ENCODE results near the gene ASIC3.
A peak's percentile ranks its signal among the peaks of the same experiment; 100 is the strongest.

The ASIC3 gene

DNA sequence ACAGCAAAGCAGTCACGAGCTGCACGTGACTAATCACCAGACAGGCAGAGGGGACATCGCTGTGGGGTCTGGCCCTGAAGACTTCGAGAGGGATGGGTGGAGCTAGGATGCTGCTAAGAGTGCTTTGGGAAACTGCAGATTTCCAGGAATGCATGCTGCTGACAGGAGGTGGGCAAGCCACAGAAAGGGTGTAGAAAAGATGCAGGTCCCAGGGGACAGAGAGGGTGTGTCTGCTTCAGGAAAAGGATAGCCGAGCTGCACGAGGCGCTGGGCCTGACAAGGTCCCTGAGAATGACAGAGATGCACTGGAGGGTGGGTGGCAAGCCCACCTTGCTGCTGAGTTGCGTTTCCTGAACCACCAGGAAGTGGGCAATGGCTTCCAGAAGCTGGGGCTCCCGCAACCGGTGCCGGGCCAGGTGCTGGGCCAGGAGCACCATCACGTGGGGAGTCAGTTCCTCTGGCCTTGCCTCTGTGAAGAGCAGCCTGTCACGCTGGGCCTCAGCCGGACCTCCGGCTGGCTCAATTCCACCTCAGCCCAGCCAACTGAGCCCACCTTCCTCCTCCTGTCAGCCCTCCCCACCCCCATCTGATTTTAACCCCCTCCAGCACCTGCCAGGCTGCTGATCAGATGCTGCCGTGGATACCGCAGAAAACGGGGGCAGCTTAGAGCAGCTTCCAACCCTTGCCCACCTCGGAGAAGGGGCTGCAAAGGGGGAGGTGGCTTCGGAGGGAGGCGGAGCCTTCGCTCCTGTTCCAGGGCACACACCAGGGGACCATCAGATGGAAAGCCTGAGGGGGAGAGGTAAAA is 30.1 kb downstream of the ASIC3 start:
- Histone ChIP-seq H3K27me3 (ENCODE audit: control insufficient read depth, insufficient read depth, low read length) (no peaks in the 10 kb centered on the region), H3K4me3 (ENCODE audit: low read length) (no peak overlapping the region), H3K4me1 (ENCODE audit: control insufficient read depth, insufficient read depth, low read length) (peaks cover 32% of the 10 kb centered on the region), H3K9me3 (replicated peaks; ENCODE audit: low read length) (no peaks in the 10 kb centered on the region), H3K36me3 (ENCODE audit: insufficient read depth, low read length) (peaks cover 44% of the 10 kb centered on the region), H3K4me2 (ENCODE audit: low read length) (peak overlapping the region; percentile 79), H3K9ac (ENCODE audit: low read depth, low read length) (no peak overlapping the region)

GRCh38 chr7:151079199-151079910 is 31.0 kb downstream of the ASIC3 start:
- H3K4me2 ChIP-seq (ENCODE audit: low read length), result peak overlapping the region; percentile 79
- peak overlapping the region; percentile 81 for H3K4me3 ChIP-seq (ENCODE audit: low read length)
- H3K36me3 ChIP-seq (ENCODE audit: insufficient read depth, low read length), result peaks cover 35% of the 10 kb centered on the region
- H3K9me3 ChIP-seq (replicated peaks; ENCODE audit: low read length), result no peaks in the 10 kb centered on the region
- peaks cover 36% of the 10 kb centered on the region for H3K4me1 ChIP-seq (ENCODE audit: control insufficient read depth, insufficient read depth, low read length)
- no peaks in the 10 kb centered on the region for H3K27me3 ChIP-seq (ENCODE audit: control insufficient read depth, insufficient read depth, low read length)
- peak overlapping the region; percentile 99 for H3K9ac ChIP-seq (ENCODE audit: low read depth, low read length)

GRCh38 chr7:151080067-151080521 is 31.8 kb downstream of the ASIC3 start:
- Histone ChIP-seq H3K36me3 (ENCODE audit: insufficient read depth, low read length) (peaks cover 27% of the 10 kb centered on the region), H3K4me2 (ENCODE audit: low read length) (peak overlapping the region; percentile 79), H3K4me1 (ENCODE audit: control insufficient read depth, insufficient read depth, low read length) (peaks cover 36% of the 10 kb centered on the region), H3K9me3 (replicated peaks; ENCODE audit: low read length) (no peaks in the 10 kb centered on the region), H3K4me3 (ENCODE audit: low read length) (peak overlapping the region; percentile 81), H3K9ac (ENCODE audit: low read depth, low read length) (peak overlapping the region; percentile 99), H3K27me3 (ENCODE audit: control insufficient read depth, insufficient read depth, low read length) (no peaks in the 10 kb centered on the region)

GRCh38 chr7:151080522-151081169 is 32.3 kb downstream of the ASIC3 start, which contains the start of gene FASTK:
Gene FASTK, minus strand, starts transcription at chr7:151080809. Its CDS starts 43 bp downstream, at chr7:151080766.
- H3K4me1 ChIP-seq (ENCODE audit: control insufficient read depth, insufficient read depth, low read length), result peaks cover 42% of the 10 kb centered on the region
- H3K27me3 ChIP-seq (ENCODE audit: control insufficient read depth, insufficient read depth, low read length), result no peaks in the 10 kb centered on the region
- peak within 1 kb of the TSS; percentile 99 for H3K9ac ChIP-seq (ENCODE audit: low read depth, low read length)
- H3K9me3 ChIP-seq (replicated peaks; ENCODE audit: low read length), result no peaks in the 10 kb centered on the region
- H3K36me3 ChIP-seq (ENCODE audit: insufficient read depth, low read length), result peaks cover 22% of the 10 kb centered on the region
- peak within 1 kb of the TSS; percentile 99 for H3K4me2 ChIP-seq (ENCODE audit: low read length)
- H3K4me3 ChIP-seq (ENCODE audit: low read length), result peak within 1 kb of the TSS; percentile 81

GRCh38 chr7:151081170-151082101 is 33.1 kb downstream of the ASIC3 start:
- peaks cover 45% of the 10 kb centered on the region for H3K4me1 ChIP-seq (ENCODE audit: control insufficient read depth, insufficient read depth, low read length)

DNA sequence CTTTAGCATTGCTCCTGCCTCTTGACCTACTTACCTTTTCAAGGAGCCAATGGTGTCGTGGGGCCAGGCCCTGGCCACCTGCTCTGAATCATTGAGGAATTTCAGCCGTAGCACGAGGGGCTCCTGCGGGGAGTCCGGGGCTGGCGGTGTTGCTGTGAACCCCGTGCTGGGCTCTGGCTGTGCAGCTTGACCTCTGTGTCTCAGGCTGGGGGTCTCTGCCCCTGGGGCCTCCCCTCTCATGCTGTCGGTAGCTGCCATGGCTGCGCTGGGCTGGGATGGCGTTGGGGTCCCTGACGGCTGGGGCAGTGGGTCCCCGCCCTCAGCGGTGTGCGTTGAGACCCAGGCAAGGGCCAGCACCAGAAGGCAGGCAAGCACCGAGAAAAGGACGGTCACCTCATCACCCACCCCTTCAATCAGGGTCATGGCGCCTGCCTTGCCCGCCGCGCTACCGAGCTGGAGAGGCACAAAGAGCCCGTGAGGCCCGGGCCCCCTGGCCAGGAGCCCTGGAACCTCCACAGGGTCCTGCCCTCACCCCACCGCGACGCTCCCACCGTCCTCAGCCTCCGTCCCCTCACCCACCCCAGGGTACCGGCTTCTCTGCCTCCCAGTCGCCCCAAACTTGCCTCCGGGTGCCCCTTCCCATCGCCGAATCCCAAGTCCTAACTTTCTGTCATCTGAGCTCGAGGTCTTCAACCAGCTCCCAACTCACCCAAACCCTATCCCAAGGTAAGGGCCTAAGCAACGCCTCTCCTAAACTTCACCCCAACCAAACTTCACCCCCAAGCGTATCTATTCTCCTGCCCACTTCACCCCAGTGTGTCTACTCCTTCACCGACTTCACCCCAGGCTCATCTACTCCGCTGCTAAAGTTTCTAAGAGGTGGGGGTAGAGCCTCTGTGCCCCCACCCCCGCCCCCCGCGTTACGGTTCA is 34.1 kb downstream of the ASIC3 start:
- H3K9me3 ChIP-seq (replicated peaks; ENCODE audit: low read length), result no peaks in the 10 kb centered on the region
- H3K4me1 ChIP-seq (ENCODE audit: control insufficient read depth, insufficient read depth, low read length), result peaks cover 45% of the 10 kb centered on the region

More at GRCh38 chr7:151081170-151082101, 33.1 kb downstream of the ASIC3 start:
- no peaks in the 10 kb centered on the region for H3K9me3 ChIP-seq (replicated peaks; ENCODE audit: low read length)
- H3K9ac ChIP-seq (ENCODE audit: low read depth, low read length), result peak overlapping the region; percentile 99
- peak overlapping the region; percentile 99 for H3K4me2 ChIP-seq (ENCODE audit: low read length)
- H3K27me3 ChIP-seq (ENCODE audit: control insufficient read depth, insufficient read depth, low read length), result no peaks in the 10 kb centered on the region
- peaks cover 14% of the 10 kb centered on the region for H3K36me3 ChIP-seq (ENCODE audit: insufficient read depth, low read length)
- H3K4me3 ChIP-seq (ENCODE audit: low read length), result peak overlapping the region; percentile 81

GRCh38 chr7:151083071-151083823 is 34.9 kb downstream of the ASIC3 start, which contains the start of gene TMUB1:
Gene TMUB1, minus strand, starts transcription at chr7:151083493. Its CDS starts 930 bp downstream, at chr7:151082563.
- peaks cover 4% of the 10 kb centered on the region for H3K36me3 ChIP-seq (ENCODE audit: insufficient read depth, low read length)
- H3K4me2 ChIP-seq (ENCODE audit: low read length), result peak within 1 kb of the TSS; percentile 99
- peak within 1 kb of the TSS; percentile 99 for H3K9ac ChIP-seq (ENCODE audit: low read depth, low read length)
- peak within 1 kb of the TSS; percentile 81 for H3K4me3 ChIP-seq (ENCODE audit: low read length)
- H3K4me1 ChIP-seq (ENCODE audit: control insufficient read depth, insufficient read depth, low read length), result peaks cover 51% of the 10 kb centered on the region
- H3K27me3 ChIP-seq (ENCODE audit: control insufficient read depth, insufficient read depth, low read length), result no peaks in the 10 kb centered on the region
- H3K9me3 ChIP-seq (replicated peaks; ENCODE audit: low read length), result no peaks in the 10 kb centered on the region

More for the DNA sequence above, 34.1 kb downstream of the ASIC3 start:
- H3K27me3 ChIP-seq (ENCODE audit: control insufficient read depth, insufficient read depth, low read length), result no peaks in the 10 kb centered on the region
- peaks cover 6% of the 10 kb centered on the region for H3K36me3 ChIP-seq (ENCODE audit: insufficient read depth, low read length)
- H3K4me2 ChIP-seq (ENCODE audit: low read length), result peak overlapping the region; percentile 99
- H3K4me3 ChIP-seq (ENCODE audit: low read length), result peak overlapping the region; percentile 81
- peak overlapping the region; percentile 99 for H3K9ac ChIP-seq (ENCODE audit: low read depth, low read length)

DNA sequence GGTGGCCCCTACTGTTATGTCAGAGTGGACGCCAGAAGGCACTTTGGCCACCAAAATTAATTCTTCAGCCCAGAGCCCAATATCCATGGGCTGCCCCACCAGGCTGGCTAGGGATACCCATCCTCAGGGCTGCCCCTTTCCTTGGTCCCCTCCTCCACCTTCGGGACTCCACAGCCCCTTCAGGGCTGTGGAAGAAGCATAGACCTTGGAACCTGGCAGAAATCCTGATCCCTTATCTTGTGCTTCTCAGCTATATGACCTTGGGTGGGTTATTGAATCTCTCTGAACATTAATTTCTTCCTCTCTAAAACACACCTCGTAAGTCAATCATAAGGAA is 35.5 kb downstream of the ASIC3 start:
- Histone ChIP-seq H3K4me3 (ENCODE audit: low read length) (peak overlapping the region; percentile 81), H3K27me3 (ENCODE audit: control insufficient read depth, insufficient read depth, low read length) (no peaks in the 10 kb centered on the region), H3K4me1 (ENCODE audit: control insufficient read depth, insufficient read depth, low read length) (peaks cover 55% of the 10 kb centered on the region)

GRCh38 chr7:151085329-151085690 is 37.0 kb downstream of the ASIC3 start:
- Histone ChIP-seq H3K4me2 (ENCODE audit: low read length) (peak overlapping the region; percentile 82), H3K4me3 (ENCODE audit: low read length) (peak overlapping the region; percentile 79), H3K27me3 (ENCODE audit: control insufficient read depth, insufficient read depth, low read length) (no peaks in the 10 kb centered on the region), H3K36me3 (ENCODE audit: insufficient read depth, low read length) (no peaks in the 10 kb centered on the region), H3K9me3 (replicated peaks; ENCODE audit: low read length) (no peaks in the 10 kb centered on the region), H3K4me1 (ENCODE audit: control insufficient read depth, insufficient read depth, low read length) (peaks cover 58% of the 10 kb centered on the region), H3K9ac (ENCODE audit: low read depth, low read length) (peak overlapping the region; percentile 71)

More for the DNA sequence above, 35.5 kb downstream of the ASIC3 start:
- Histone ChIP-seq H3K9me3 (replicated peaks; ENCODE audit: low read length) (no peaks in the 10 kb centered on the region), H3K9ac (ENCODE audit: low read depth, low read length) (peak overlapping the region; percentile 99), H3K4me2 (ENCODE audit: low read length) (peak overlapping the region; percentile 99), H3K36me3 (ENCODE audit: insufficient read depth, low read length) (peaks cover 3% of the 10 kb centered on the region)

Measured in skeletal muscle satellite cell (primary cell).